AG04450 (cell line): ENCODE data around the gene TBC1D8. TPM values are rescaled to one million over a fixed set of nuclear protein-coding genes. Genes with fewer than 3 reads are reported as not detected.

Experiments used
- CTCF ChIA-PET: fragments of 300-600, 350-600 bp; formaldehyde crosslinking; extraction: SDS; loops from one replicate; lab custom pipeline; 2022; ENCODE audit warnings: antibody characterized with exemption, inconsistent platforms; lab: Charles Lee
- POLR2A ChIA-PET: fragments of 350-600 bp; formaldehyde crosslinking; extraction: SDS; loops from one replicate; lab custom pipeline; 2021; ENCODE audit warnings: antibody characterized with exemption, inconsistent platforms; lab: Yijun Ruan, JAX
- DNase-seq: peaks from one replicate; pipeline ENCODE4 v3.0.0-alpha.2; 2011; ENCODE audit warnings: low read depth, low spot score
- H3K27ac ChIP-seq: one replicate; pipeline ENCODE4 v1.5.1; 2012; ENCODE audit warnings: low read depth, low read length, control low read depth
- H3K27me3 ChIP-seq: one replicate; pipeline ENCODE4 v1.6.0; 2012; ENCODE audit warnings: low read length; ENCODE audit not compliant: control insufficient read depth, insufficient read depth
- H3K4me3 ChIP-seq: 2 replicates; pipeline ENCODE4 v1.5.1; 2011; ENCODE audit warnings: mild to moderate bottlenecking, low read depth, low read length, control low read depth
- H3K9me3 ChIP-seq: 2 replicates; pipeline ENCODE4 v1.5.1; 2012; ENCODE audit warnings: low read length; ENCODE audit not compliant: control insufficient read depth, insufficient read depth
- polyA plus RNA-seq: library from polyadenylated mRNA; depleted of rRNA; stranded (reverse); fragments of >200 nt; gene quantifications from 2 replicates; pipeline ENCODE4 v1.2.3, GENCODE V29; 2011
- TF ChIP-seq, protein P1 (sequence below): IDR thresholded peaks from 2 replicates; pipeline ENCODE4 v1.5.1; 2011; ENCODE audit warnings: low read depth, low read length, control low read depth, inconsistent platforms

TBC1D8 gene
- polyA plus RNA-seq, 1 experiment = 2.5 TPM

DNA sequence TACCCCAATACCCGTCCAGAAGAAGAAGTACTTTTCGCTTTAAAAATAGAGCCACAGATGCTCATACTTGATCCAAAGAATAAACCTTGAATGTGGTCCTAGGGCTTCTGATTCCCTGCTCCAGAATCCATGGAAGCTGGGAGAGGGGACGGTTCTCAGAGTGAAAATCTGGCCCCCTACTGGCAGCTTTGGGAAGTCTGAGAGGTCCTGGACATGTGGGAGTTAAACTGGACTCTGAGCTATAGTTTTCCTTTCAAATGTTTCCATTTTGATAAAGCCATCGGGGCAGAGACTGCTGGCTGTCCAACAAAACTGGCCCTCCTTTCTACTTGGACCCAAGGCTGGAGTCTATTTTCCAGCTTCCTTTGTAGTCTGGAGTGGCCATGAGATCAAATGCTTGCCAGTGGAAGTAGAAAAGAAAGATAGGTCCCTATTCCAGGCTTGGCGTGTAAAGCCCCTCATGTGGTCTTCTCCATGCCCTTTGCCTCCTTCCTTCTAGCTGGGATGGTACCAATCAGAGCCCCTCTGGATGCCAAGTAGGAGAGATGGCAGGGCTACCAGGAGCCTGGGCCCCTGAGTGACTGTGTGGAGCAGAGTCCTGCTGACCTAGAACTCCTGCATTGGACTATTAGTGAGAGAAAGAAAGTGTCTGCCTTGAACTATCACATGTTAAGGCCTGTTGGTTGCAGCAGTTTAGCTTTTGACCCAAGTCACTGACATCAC is 37.7 kb upstream of the TBC1D8 start:
- Histone ChIP-seq H3K27ac (no peak overlapping the region), H3K27me3 (peaks cover 26% of the 10 kb centered on the region), H3K9me3 (no peaks in the 10 kb centered on the region), H3K4me3 (no peak overlapping the region)
- TF ChIP-seq, protein P1, sequence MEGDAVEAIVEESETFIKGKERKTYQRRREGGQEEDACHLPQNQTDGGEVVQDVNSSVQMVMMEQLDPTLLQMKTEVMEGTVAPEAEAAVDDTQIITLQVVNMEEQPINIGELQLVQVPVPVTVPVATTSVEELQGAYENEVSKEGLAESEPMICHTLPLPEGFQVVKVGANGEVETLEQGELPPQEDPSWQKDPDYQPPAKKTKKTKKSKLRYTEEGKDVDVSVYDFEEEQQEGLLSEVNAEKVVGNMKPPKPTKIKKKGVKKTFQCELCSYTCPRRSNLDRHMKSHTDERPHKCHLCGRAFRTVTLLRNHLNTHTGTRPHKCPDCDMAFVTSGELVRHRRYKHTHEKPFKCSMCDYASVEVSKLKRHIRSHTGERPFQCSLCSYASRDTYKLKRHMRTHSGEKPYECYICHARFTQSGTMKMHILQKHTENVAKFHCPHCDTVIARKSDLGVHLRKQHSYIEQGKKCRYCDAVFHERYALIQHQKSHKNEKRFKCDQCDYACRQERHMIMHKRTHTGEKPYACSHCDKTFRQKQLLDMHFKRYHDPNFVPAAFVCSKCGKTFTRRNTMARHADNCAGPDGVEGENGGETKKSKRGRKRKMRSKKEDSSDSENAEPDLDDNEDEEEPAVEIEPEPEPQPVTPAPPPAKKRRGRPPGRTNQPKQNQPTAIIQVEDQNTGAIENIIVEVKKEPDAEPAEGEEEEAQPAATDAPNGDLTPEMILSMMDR = peak; percentile 86
- ChIA-PET CTCF (interaction anchor here (0.5 to 5.2 kb wide), 46 partner anchors 8 to 594 kb away, joined by 3 to 79 read pairs (median 4); partner anchors contain the start of gene CREG2), POLR2A (interaction anchor here (0.5 kb wide), 1 partner anchor 179 kb away, joined by 5 read pairs; no protein-coding TSS in a partner anchor)
- no peak for DNase-seq

DNA sequence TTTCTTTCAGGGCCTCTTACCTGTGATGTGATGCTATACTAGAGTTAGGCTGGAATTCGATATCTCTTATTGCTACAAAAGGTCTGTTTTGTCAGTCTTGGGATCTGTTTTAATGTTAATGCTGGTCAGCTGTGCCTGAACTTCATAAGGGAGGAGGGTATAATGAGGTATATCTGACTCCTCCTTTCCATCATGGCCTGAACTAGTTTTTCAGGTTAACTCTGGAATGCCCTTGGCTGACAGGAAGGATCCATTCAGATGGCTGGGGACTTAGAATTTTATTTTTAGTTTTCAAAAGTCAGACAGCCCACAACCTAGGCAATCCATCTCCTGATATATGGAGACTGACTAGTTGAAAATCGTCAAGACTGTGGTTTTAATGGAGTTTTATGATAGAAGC is 35.9 kb upstream of the TBC1D8 start:
- TF ChIP-seq, protein P1 = no peak
- Histone ChIP-seq H3K27ac (no peak overlapping the region), H3K9me3 (no peaks in the 10 kb centered on the region), H3K4me3 (no peak overlapping the region), H3K27me3 (peaks cover 25% of the 10 kb centered on the region)
- CTCF ChIA-PET = no interaction called here
- POLR2A ChIA-PET = no interaction called here
- no peak for DNase-seq

DNA sequence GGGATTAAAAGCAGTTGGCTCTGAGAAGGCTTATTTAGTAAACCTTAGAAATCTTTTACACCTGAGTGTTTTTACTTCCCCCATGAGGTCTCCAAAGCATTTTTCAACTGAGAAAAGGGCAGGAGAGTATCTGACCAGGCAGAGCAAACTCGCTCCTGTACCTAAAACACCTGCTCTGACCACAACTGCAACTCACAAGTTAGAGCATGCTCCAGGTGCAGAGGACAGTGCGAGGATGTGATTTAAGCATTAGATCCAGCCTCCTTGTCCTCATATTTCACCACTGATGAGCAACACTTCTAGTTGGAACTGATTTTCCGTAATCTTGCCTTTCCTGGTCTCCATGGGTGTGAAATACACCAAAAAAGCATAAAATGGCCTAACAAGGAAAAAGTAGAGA is 34.5 kb upstream of the TBC1D8 start:
- no peak for DNase-seq
- no peak overlapping the region for H3K27ac ChIP-seq
- ChIA-PET CTCF (interaction anchor here (1.9 kb wide), 1 partner anchor 173 kb away, joined by 6 read pairs; no protein-coding TSS in a partner anchor), POLR2A (no interaction called here)
- H3K27me3 ChIP-seq = peaks cover 21% of the 10 kb centered on the region
- H3K9me3 ChIP-seq = no peaks in the 10 kb centered on the region
- TF ChIP-seq, protein P1 = no peak
- no peak overlapping the region for H3K4me3 ChIP-seq

DNA sequence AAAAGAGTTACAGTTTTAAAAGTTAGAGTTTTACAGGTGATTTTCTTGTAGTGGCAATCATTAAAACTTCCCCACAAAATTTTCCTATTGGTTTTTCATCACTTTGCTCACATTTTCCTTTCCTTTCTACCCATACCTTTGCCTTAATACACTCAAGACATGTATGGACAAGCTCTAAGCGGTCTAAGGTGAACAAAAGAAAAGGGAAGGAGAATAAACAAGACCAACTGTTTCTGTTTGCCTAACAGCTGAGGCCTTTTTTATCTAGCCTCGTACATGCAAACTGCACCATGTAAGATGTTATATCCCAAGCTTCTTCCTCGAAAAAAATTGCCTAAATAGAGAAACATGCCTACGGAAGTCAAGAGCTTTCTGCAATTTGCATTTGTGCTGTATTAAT is 33.9 kb upstream of the TBC1D8 start:
- POLR2A ChIA-PET = no interaction called here
- CTCF ChIA-PET = interaction anchor here (0.6 to 1.9 kb wide), 2 partner anchors 19 to 172 kb away, joined by 3 to 6 read pairs; no protein-coding TSS in a partner anchor
- TF ChIP-seq, protein P1 = no peak

DNA sequence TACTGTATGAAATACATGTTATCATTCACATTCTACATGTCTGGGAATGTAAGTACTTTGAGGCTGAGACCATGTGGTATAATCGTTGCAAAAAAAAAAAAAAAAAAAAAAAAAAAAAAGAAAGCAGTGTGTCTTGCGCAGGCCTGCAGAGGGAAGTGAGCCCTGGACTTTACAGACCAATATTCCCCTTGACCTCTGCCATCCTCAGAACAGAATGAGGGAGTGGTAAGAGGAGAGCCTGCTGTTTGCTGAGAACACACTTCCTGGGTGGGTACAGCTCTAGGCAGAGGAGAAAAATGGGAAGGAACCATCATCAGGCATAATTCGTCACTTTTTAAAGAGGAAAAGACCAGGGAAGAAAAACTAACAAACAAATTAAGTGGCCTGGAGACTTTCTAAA is 28.8 kb upstream of the TBC1D8 start:
- POLR2A ChIA-PET = no interaction called here
- H3K4me3 ChIP-seq = no peak overlapping the region
- CTCF ChIA-PET = interaction anchor here (0.6 to 1.6 kb wide), 3 partner anchors 9 to 568 kb away, joined by 5 to 7 read pairs (median 6); no protein-coding TSS in a partner anchor
- H3K27ac ChIP-seq = no peak overlapping the region
- no peak for DNase-seq
- H3K27me3 ChIP-seq = peaks cover 9% of the 10 kb centered on the region
- H3K9me3 ChIP-seq = no peaks in the 10 kb centered on the region
- TF ChIP-seq, protein P1 = no peak

More for the DNA sequence above, 33.9 kb upstream of the TBC1D8 start:
- DNase-seq = no peak
- Histone ChIP-seq H3K27me3 (peaks cover 23% of the 10 kb centered on the region), H3K27ac (no peak overlapping the region), H3K9me3 (no peaks in the 10 kb centered on the region), H3K4me3 (no peak overlapping the region)
